ENCODE data around the gene TRAPPC3L. TPM values are rescaled to one million over a fixed set of nuclear protein-coding genes. Genes with fewer than 3 reads are reported as not detected.

The TRAPPC3L gene
- polyA plus RNA-seq, 1 experiment: 0.04 TPM

DNA sequence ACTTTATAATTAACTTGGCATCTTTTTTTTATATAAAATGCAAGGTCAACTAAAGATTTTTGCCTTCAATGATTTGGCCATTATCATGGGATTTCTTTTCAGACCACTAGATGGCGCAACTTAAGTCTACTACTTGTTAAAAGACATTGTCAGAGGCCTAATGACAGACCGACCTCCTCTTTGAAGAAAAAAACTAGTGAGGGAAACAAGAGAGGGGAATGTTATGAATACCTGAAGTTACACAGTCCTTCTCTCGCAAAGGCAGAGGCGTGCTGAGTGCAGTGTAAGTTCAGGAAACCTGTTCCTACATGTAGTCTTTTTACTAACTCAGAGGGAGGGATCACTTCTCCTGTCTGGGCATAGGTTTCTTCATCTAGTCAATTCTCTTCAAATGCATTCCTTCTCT is 9.3 kb downstream of the TRAPPC3L start:
- no peak for DNase-seq (ENCODE audit: low read depth)
- POLR2A ChIA-PET: no interaction called here
- H3K4me3 ChIP-seq (ENCODE audit: low read depth, low read length): no peak overlapping the region
- TF ChIP-seq, protein P1, sequence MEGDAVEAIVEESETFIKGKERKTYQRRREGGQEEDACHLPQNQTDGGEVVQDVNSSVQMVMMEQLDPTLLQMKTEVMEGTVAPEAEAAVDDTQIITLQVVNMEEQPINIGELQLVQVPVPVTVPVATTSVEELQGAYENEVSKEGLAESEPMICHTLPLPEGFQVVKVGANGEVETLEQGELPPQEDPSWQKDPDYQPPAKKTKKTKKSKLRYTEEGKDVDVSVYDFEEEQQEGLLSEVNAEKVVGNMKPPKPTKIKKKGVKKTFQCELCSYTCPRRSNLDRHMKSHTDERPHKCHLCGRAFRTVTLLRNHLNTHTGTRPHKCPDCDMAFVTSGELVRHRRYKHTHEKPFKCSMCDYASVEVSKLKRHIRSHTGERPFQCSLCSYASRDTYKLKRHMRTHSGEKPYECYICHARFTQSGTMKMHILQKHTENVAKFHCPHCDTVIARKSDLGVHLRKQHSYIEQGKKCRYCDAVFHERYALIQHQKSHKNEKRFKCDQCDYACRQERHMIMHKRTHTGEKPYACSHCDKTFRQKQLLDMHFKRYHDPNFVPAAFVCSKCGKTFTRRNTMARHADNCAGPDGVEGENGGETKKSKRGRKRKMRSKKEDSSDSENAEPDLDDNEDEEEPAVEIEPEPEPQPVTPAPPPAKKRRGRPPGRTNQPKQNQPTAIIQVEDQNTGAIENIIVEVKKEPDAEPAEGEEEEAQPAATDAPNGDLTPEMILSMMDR (IDR thresholded peaks at IDR 0.05; ENCODE audit: insufficient read depth, low read depth, low read length): peak; percentile 67
- CTCF ChIA-PET: interaction anchor here (1.0 to 4.5 kb wide), 7 partner anchors 9 to 267 kb away, joined by 4 to 127 read pairs (median 19); partner anchors contain the start of genes CALHM5, RWDD1, TRAPPC3L and TSPYL1
- H3K27me3 ChIP-seq (ENCODE audit: control insufficient read depth, insufficient read depth, low read length): no peaks in the 10 kb centered on the region
- no peaks in the 10 kb centered on the region for H3K36me3 ChIP-seq (ENCODE audit: control insufficient read depth, insufficient read depth, low read length)

DNA sequence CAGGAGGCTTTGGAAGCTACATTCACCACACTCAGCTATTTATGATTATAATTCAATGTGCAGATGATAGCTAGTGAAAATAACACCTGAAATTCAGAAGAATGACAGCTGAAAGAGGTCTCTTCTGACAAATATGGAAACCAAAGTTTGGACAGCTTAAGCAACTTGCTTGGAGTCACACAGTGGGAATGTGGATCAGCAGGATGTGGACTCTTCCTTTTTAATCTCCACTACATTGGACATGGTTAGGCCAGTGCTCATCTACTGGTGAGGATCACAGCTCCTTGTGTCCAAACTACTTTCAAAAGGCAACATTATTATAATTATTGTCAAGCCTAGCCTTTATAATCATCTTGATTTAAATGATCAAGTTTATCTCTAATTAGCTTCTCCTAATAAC is 10.4 kb downstream of the TRAPPC3L start:
- Histone ChIP-seq H3K27me3 (ENCODE audit: control insufficient read depth, insufficient read depth, low read length) (no peaks in the 10 kb centered on the region), H3K36me3 (ENCODE audit: control insufficient read depth, insufficient read depth, low read length) (no peaks in the 10 kb centered on the region), H3K4me3 (ENCODE audit: low read depth, low read length) (no peak overlapping the region)
- POLR2A ChIA-PET: no interaction called here
- TF ChIP-seq, protein P1 (IDR thresholded peaks at IDR 0.05; ENCODE audit: insufficient read depth, low read depth, low read length): no peak
- DNase-seq (ENCODE audit: low read depth): no peak
- CTCF ChIA-PET: interaction anchor here (0.6 to 4.5 kb wide), 14 partner anchors 9 to 266 kb away, joined by 3 to 127 read pairs (median 6); partner anchors contain the start of genes CALHM4, CALHM5, RWDD1 and TRAPPC3L

DNA sequence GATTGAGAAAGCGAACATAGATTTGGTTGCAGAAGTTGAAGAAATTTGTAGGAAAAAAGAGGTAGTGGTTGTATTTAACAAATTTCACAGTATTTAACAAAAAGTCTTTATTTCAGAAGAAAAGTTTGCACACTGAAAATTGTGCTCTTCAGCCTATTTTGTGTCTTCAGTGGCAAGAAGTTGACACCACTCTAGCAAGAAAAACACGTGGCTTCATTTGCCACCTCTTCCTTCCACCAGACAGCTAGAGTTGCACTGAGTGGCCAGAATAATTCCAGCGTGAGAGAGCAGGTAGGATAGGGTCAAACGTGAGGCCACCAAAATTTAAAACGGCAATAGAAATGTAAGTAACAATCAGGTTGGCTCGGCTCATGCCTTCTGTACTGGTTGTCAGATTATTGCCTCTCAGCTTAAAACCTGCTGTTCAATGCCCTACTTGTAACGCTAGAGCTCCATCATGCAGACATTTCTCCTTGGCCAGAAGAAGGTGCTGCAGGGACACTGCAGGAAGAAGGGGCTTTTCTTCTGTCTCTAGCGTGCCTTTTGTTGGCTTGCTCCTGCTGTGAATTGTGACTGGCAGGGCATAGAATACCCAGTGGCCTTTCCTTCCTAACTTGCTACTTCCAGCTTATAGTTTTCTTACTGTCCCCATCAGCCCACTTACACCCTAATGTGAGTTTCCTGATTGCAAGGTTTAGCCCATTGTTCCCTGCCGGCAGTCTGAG is 12.1 kb downstream of the TRAPPC3L start:
- ChIA-PET CTCF (interaction anchor here (0.7 to 4.5 kb wide), 12 partner anchors 8 to 316 kb away, joined by 3 to 127 read pairs (median 6); partner anchors contain the start of genes CALHM5, RWDD1 and TSPYL1), POLR2A (interaction anchor here (0.6 kb wide), 1 partner anchor 260 kb away, joined by 4 read pairs; no protein-coding TSS in a partner anchor)
- no peak for DNase-seq (ENCODE audit: low read depth)

DNA sequence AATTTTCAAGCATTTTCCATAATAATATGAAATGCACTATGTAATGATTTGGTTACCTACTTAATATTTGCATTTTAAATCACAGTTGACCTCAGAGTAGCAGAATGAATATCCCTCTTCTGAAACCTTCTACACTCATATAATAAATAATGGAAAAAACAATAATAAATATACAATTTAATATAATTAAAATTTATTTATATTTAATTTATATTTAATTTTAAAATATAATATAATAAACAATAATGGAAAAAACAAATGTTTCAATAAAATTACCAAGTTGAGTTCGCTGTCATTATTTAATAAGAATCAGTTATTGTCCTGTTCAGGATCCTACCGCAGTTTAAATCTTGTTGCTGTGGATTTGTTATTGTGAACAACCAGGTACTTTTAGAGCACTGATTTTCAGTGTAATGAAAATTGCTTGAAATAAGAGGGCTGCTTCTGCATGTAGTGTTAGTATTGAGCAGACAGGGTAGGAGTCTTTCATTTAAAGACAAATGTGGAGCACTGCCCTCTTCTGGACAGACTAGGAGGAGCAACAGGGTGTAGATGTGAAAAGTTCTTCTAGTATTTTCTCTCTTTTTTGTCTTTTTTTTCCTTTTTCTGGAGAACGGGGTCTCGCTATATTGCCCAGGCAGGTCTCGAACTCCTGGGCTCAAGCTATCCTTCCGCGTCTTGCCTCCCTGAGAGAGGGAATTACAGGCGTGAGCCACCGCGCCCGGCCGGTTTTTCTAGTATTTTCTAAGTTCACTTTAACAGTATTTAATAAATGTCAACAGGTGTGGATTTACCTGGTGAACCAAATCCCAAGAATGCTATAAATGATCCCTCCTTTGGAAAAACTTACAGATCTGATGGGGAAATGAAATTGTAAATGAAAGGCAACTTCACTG is 13.6 kb downstream of the TRAPPC3L start:
- ChIA-PET POLR2A (no interaction called here), CTCF (interaction anchor here (0.6 to 4.5 kb wide), 10 partner anchors 13 to 262 kb away, joined by 3 to 127 read pairs (median 4); partner anchors contain the start of genes CALHM5 and TSPYL1)
- TF ChIP-seq, protein P1 (IDR thresholded peaks at IDR 0.05; ENCODE audit: insufficient read depth, low read depth, low read length): peak; percentile 76
- Histone ChIP-seq H3K27me3 (ENCODE audit: control insufficient read depth, insufficient read depth, low read length) (no peaks in the 10 kb centered on the region), H3K36me3 (ENCODE audit: control insufficient read depth, insufficient read depth, low read length) (no peaks in the 10 kb centered on the region), H3K4me3 (ENCODE audit: low read depth, low read length) (no peak overlapping the region)
- no peak for DNase-seq (ENCODE audit: low read depth)

More for the DNA sequence above, 12.1 kb downstream of the TRAPPC3L start:
- TF ChIP-seq, protein P1 (IDR thresholded peaks at IDR 0.05; ENCODE audit: insufficient read depth, low read depth, low read length): no peak
- Histone ChIP-seq H3K27me3 (ENCODE audit: control insufficient read depth, insufficient read depth, low read length) (no peaks in the 10 kb centered on the region), H3K36me3 (ENCODE audit: control insufficient read depth, insufficient read depth, low read length) (no peaks in the 10 kb centered on the region), H3K4me3 (ENCODE audit: low read depth, low read length) (no peak overlapping the region)

All from BJ (cell line).